K562 (cell line): ENCODE results near the gene ISG20L2. TPM values are rescaled to one million over a fixed set of nuclear protein-coding genes. Genes with fewer than 3 reads are reported as not detected.

Experiments used
- CBFA2T2 ChIP-seq: fragments of 450-650 bp; conservative IDR thresholded peaks from 2 replicates; pipeline ENCODE4 v1.6.1; 2017; ENCODE audit warnings: mild to moderate bottlenecking
- CTCFL ChIP-seq: IDR thresholded peaks from 2 replicates; pipeline ENCODE4 v1.6.1; 2011; ENCODE audit warnings: borderline replicate concordance, low read depth, mild to moderate bottlenecking, moderate library complexity, low read length; ENCODE audit not compliant: insufficient read depth, poor library complexity, severe bottlenecking
- ETS1 ChIP-seq: conservative IDR thresholded peaks from 2 replicates; pipeline ENCODE4 v1.6.1; 2011; ENCODE audit warnings: low read depth, mild to moderate bottlenecking, low read length; ENCODE audit not compliant: control insufficient read depth
- FUS ChIP-seq: fragments of 200-400 bp; formaldehyde crosslinking; optimal IDR thresholded peaks from 2 replicates; pipeline ENCODE3; 2017; ENCODE audit warnings: low read depth, low read length
- GATAD2B ChIP-seq: fragments of 450-650 bp; IDR thresholded peaks from 2 replicates; pipeline ENCODE4 v1.6.1; 2017; ENCODE audit warnings: mild to moderate bottlenecking, borderline replicate concordance
- MAFK ChIP-seq: IDR thresholded peaks from 2 replicates; pipeline ENCODE4 v1.6.1; 2011; ENCODE audit warnings: low read length, improper control_type of control experiment
- MNT ChIP-seq, 2 experiments: fragments of 450-650 bp; conservative IDR thresholded peaks; 2 replicates each; pipeline ENCODE4 v1.6.1; 2017; ENCODE audit warnings: mild to moderate bottlenecking in 2 of 2, moderate library complexity in 2 of 2
- NFIX ChIP-seq: fragments of 250-450 bp; sonication (Bioruptor Pico); IDR thresholded peaks from 2 replicates; pipeline ENCODE4 v1.4.0; 2020; ENCODE audit warnings: low read depth, mild to moderate bottlenecking, moderate library complexity
- NR2F6 ChIP-seq: fragments of 450-650 bp; formaldehyde crosslinking; IDR thresholded peaks from 2 replicates; pipeline ENCODE4 v1.4.0; 2020; ENCODE audit warnings: mild to moderate bottlenecking
- SIRT6 ChIP-seq: IDR thresholded peaks from one replicate; pipeline ENCODE4 v1.6.1; 2012; ENCODE audit warnings: low read depth, mild to moderate bottlenecking, control low read depth, inconsistent platforms, low read length, moderate library complexity
- SIX5 ChIP-seq, 2 experiments: IDR thresholded peaks; 2 replicates each; pipeline ENCODE4 v1.6.1; 2011; ENCODE audit warnings: low read length in 2 of 2, borderline replicate concordance in 1 of 2, low read depth in 1 of 2, mild to moderate bottlenecking in 1 of 2, moderate library complexity in 1 of 2; ENCODE audit not compliant: insufficient read depth in 1 of 2
- SRSF1 ChIP-seq: fragments of 200-400 bp; formaldehyde crosslinking; IDR thresholded peaks from 2 replicates; pipeline ENCODE4 v1.6.1; 2017; ENCODE audit warnings: mild to moderate bottlenecking, low read depth, low read length, moderate library complexity
- TAF7 ChIP-seq: fragments of 450-650 bp; IDR thresholded peaks from 2 replicates; pipeline ENCODE4 v1.6.1; 2016; ENCODE audit warnings: missing genetic modification characterization, missing compliant biosample characterization
- TCF3 ChIP-seq: sonication (generic); formaldehyde crosslinking; IDR thresholded peaks from 2 replicates; pipeline ENCODE4 v1.4.0; 2020; ENCODE audit warnings: mild to moderate bottlenecking, missing genetic modification reagents
- TEAD2 ChIP-seq: fragments of 450-650 bp; IDR thresholded peaks from 2 replicates; pipeline ENCODE4 v1.6.1; 2016; ENCODE audit warnings: missing genetic modification characterization, control low read depth, missing compliant biosample characterization
- ZC3H4 ChIP-seq: sonication (generic); formaldehyde crosslinking; IDR thresholded peaks from 2 replicates; pipeline ENCODE4 v1.9.0; 2021; ENCODE audit warnings: missing genetic modification reagents, borderline replicate concordance
- ZHX1 ChIP-seq: fragments of 150-350 bp; conservative IDR thresholded peaks from 2 replicates; pipeline ENCODE4 v1.6.1; 2014; ENCODE audit warnings: low read length
- ZNF224 ChIP-seq: sonication (generic); formaldehyde crosslinking; IDR thresholded peaks from 2 replicates; pipeline ENCODE4 v1.8.0; 2022; ENCODE audit warnings: mild to moderate bottlenecking, missing genetic modification reagents
- ZNF584 ChIP-seq: fragments of 200-800 bp; sonication (Bioruptor generic); IDR thresholded peaks from 2 replicates; pipeline ENCODE4 v1.6.1; 2016; ENCODE audit warnings: low read depth, mild to moderate bottlenecking, missing genetic modification characterization, missing compliant biosample characterization
- ZNF75A ChIP-seq: fragments of 450-650 bp; formaldehyde crosslinking; IDR thresholded peaks from 2 replicates; pipeline ENCODE4 v1.4.0; 2020; ENCODE audit warnings: mild to moderate bottlenecking
- polyA plus RNA-seq, 8 experiments: library from polyadenylated mRNA; depleted of rRNA in 4 of 8; stranded (reverse) in 5 of 8; unstranded in 3 of 8; fragments of >200 nt; fragmentation: Nextera tagmentation in 2 of 8; fragmentation: Illumina TruSeq in 1 of 8; extraction: Ambion mirVana in 2 of 8; extraction: Trizol in 1 of 8; gene quantifications; 2 replicates each; pipeline versions ENCODE4 v1.2.1 to v1.2.3, GENCODE V29; 2011 to 2014; ENCODE audit warnings: inconsistent platforms in 1 of 8, missing spikeins in 1 of 8
- total RNA-seq, 7 experiments: library from RNA; depleted of rRNA in 6 of 7; stranded (reverse); fragments of >200 nt in 6 of 7; fragmentation: Illumina TruSeq in 2 of 7; extraction: Trizol in 2 of 7; gene quantifications; 2 replicates each; pipeline versions ENCODE4 v1.2.1 to v1.2.3, GENCODE V29; 2011 to 2021; ENCODE audit warnings: low replicate concordance in 1 of 7

ISG20L2 gene
- total and polyA plus RNA-seq, 9 of the 15 experiments (the other 6 are each of a cell fraction or from before 2014, with no cell fraction given) = 21.3 to 130 (median 50.3) TPM

- no peak for TF ChIP-seq SRSF1
- no peak for TF ChIP-seq ZHX1
- TF ChIP-seq SIRT6 = no peak
- TF ChIP-seq TAF7 = no peak
- TF ChIP-seq ZNF584 (CRISPR knock-in tag) = no peak
- TF ChIP-seq ZC3H4 = peak; percentile 45; the same call in 1 of the 2 replicates
- no peak for TF ChIP-seq GATAD2B
- TF ChIP-seq ETS1 = peak; percentile 61
- TF ChIP-seq TCF3 (CRISPR knock-in tag) = no peak
- peak; percentile 93 to 97 for TF ChIP-seq MNT (conservative IDR thresholded peaks at IDR 0.05)
- TF ChIP-seq MAFK = no peak
- no peak for TF ChIP-seq ZNF75A (CRISPR knock-in tag)
- no peak for TF ChIP-seq FUS
- TF ChIP-seq CBFA2T2 = no peak
- TF ChIP-seq SIX5 (IDR thresholded peaks at IDR 0.05; ENCODE audit: borderline replicate concordance in 1 of 2, insufficient read depth in 1 of 2, low read depth in 1 of 2, low read length in 2 of 2) = peak in 1 of 2 experiments; percentile 24; a peak in 1 of 4 replicates
- TF ChIP-seq NR2F6 = no peak
- TF ChIP-seq ZNF224 (CRISPR knock-in tag) = no peak
- no peak for TF ChIP-seq TEAD2 (tag)
- TF ChIP-seq NFIX (CRISPR knock-in tag) = no peak
- TF ChIP-seq CTCFL = no peak
These were observed 23.4 kb upstream of the ISG20L2 start (continued) for GRCh38 chr1:156751757-156752481.
